ENCODE data around the gene CACHD1.

CACHD1 gene

GRCh38 chr1:64574301-64574700, 104.4 kb downstream of the CACHD1 start:
- Histone ChIP-seq H3K36me3 (0 out of 2 replicates have a peak, but pooled peaks cover 8% of the 10 kb centered on the region), H4K20me1 (no peaks in the 10 kb centered on the region), H3K9ac (no peak overlapping the region), H3K27me3 (no peaks in the 10 kb centered on the region), H3K4me3 (no peak overlapping the region), H3K4me2 (no peak overlapping the region), H3K27ac (no peak overlapping the region), H3K4me1 (no peaks in the 10 kb centered on the region), H3K9me3 (no peaks in the 10 kb centered on the region)
- TF ChIP-seq Cebpa-rat (IDR thresholded peaks at IDR 0.05): no peak

GRCh38 chr1:64575881-64576676, 106.2 kb downstream of the CACHD1 start:
- Histone ChIP-seq H3K4me3 (no peak overlapping the region), H3K27me3 (no peaks in the 10 kb centered on the region), H3K4me2 (no peak overlapping the region), H3K9ac (no peak overlapping the region), H3K4me1 (no peaks in the 10 kb centered on the region), H4K20me1 (no peaks in the 10 kb centered on the region), H3K9me3 (no peaks in the 10 kb centered on the region), H3K36me3 (0 out of 2 replicates have a peak, but pooled peaks cover 8% of the 10 kb centered on the region), H3K27ac (no peak overlapping the region)
- no peak for TF ChIP-seq Cebpa-rat (IDR thresholded peaks at IDR 0.05)

GRCh38 chr1:64578270-64578973, 108.5 kb downstream of the CACHD1 start:
- Histone ChIP-seq H3K27ac (no peak overlapping the region), H3K36me3 (peaks cover 3% of the 10 kb centered on the region; the same call in 1 of the 2 replicates), H3K27me3 (no peaks in the 10 kb centered on the region), H3K4me3 (no peak overlapping the region), H3K9me3 (no peaks in the 10 kb centered on the region), H4K20me1 (no peaks in the 10 kb centered on the region), H3K4me2 (no peak overlapping the region), H3K9ac (no peak overlapping the region), H3K4me1 (peaks cover 6% of the 10 kb centered on the region; the same call in 1 of the 2 replicates)
- TF ChIP-seq Cebpa-rat (IDR thresholded peaks at IDR 0.05): no peak

- H4K20me1 ChIP-seq: no peaks in the 10 kb centered on the region
Observed at GRCh38 chr1:64579767-64580166, 109.8 kb downstream of the CACHD1 start.

GRCh38 chr1:64581135-64581842, 111.4 kb downstream of the CACHD1 start:
- Histone ChIP-seq H3K27ac (no peak overlapping the region), H3K4me2 (no peak overlapping the region), H3K4me3 (no peak overlapping the region), H3K36me3 (peaks cover 24% of the 10 kb centered on the region), H3K9ac (no peak overlapping the region), H4K20me1 (no peaks in the 10 kb centered on the region), H3K9me3 (no peaks in the 10 kb centered on the region), H3K4me1 (peaks cover 6% of the 10 kb centered on the region; the same call in 1 of the 2 replicates), H3K27me3 (no peaks in the 10 kb centered on the region)
- TF ChIP-seq Cebpa-rat (IDR thresholded peaks at IDR 0.05): no peak

More at GRCh38 chr1:64579767-64580166, 109.8 kb downstream of the CACHD1 start:
- no peak overlapping the region for H3K4me3 ChIP-seq
- H3K27ac ChIP-seq: no peak overlapping the region
- H3K4me2 ChIP-seq: no peak overlapping the region
- H3K4me1 ChIP-seq: peaks cover 6% of the 10 kb centered on the region; the same call in 1 of the 2 replicates
- no peak for TF ChIP-seq Cebpa-rat (IDR thresholded peaks at IDR 0.05)
- H3K9ac ChIP-seq: no peak overlapping the region
- no peaks in the 10 kb centered on the region for H3K9me3 ChIP-seq
- H3K36me3 ChIP-seq: peaks cover 11% of the 10 kb centered on the region
- H3K27me3 ChIP-seq: no peaks in the 10 kb centered on the region

- TF ChIP-seq Cebpa-rat (IDR thresholded peaks at IDR 0.05): no peak
Observed at GRCh38 chr1:64581843-64582185, 111.9 kb downstream of the CACHD1 start.

GRCh38 chr1:64584479-64584878, 114.5 kb downstream of the CACHD1 start:
- no peaks in the 10 kb centered on the region for H3K9me3 ChIP-seq
- no peak overlapping the region for H3K4me2 ChIP-seq
- H3K27ac ChIP-seq: no peak overlapping the region
- H4K20me1 ChIP-seq: no peaks in the 10 kb centered on the region
- TF ChIP-seq Cebpa-rat (IDR thresholded peaks at IDR 0.05): no peak
- H3K27me3 ChIP-seq: no peaks in the 10 kb centered on the region
- H3K36me3 ChIP-seq: peaks cover 24% of the 10 kb centered on the region
- peaks cover 6% of the 10 kb centered on the region; the same call in 1 of the 2 replicates for H3K4me1 ChIP-seq
- no peak overlapping the region for H3K4me3 ChIP-seq
- no peak overlapping the region for H3K9ac ChIP-seq

More at GRCh38 chr1:64581843-64582185, 111.9 kb downstream of the CACHD1 start:
- no peaks in the 10 kb centered on the region for H4K20me1 ChIP-seq
- no peaks in the 10 kb centered on the region for H3K9me3 ChIP-seq
- no peak overlapping the region for H3K4me2 ChIP-seq
- no peak overlapping the region for H3K27ac ChIP-seq
- H3K27me3 ChIP-seq: no peaks in the 10 kb centered on the region
- peaks cover 6% of the 10 kb centered on the region; the same call in 1 of the 2 replicates for H3K4me1 ChIP-seq
- H3K4me3 ChIP-seq: no peak overlapping the region
- no peak overlapping the region for H3K9ac ChIP-seq
- peaks cover 24% of the 10 kb centered on the region for H3K36me3 ChIP-seq

GRCh38 chr1:64588876-64589275, 118.9 kb downstream of the CACHD1 start:
- Histone ChIP-seq H3K4me3 (no peak overlapping the region), H3K9me3 (no peaks in the 10 kb centered on the region), H3K27me3 (no peaks in the 10 kb centered on the region), H3K27ac (no peak overlapping the region), H3K4me2 (no peak overlapping the region), H4K20me1 (no peaks in the 10 kb centered on the region), H3K9ac (no peak overlapping the region), H3K4me1 (no peaks in the 10 kb centered on the region), H3K36me3 (peaks cover 28% of the 10 kb centered on the region)
- TF ChIP-seq Cebpa-rat (IDR thresholded peaks at IDR 0.05): no peak

- Histone ChIP-seq H3K27ac (no peak overlapping the region), H3K4me2 (no peak overlapping the region), H3K27me3 (no peaks in the 10 kb centered on the region), H3K4me3 (no peak overlapping the region), H3K36me3 (peaks cover 19% of the 10 kb centered on the region), H4K20me1 (no peaks in the 10 kb centered on the region), H3K9ac (no peak overlapping the region), H3K9me3 (no peaks in the 10 kb centered on the region), H3K4me1 (no peaks in the 10 kb centered on the region)
- no peak for TF ChIP-seq Cebpa-rat (IDR thresholded peaks at IDR 0.05)
Observed at GRCh38 chr1:64590316-64590715, 120.4 kb downstream of the CACHD1 start.
